ENCODE data around the gene NT5DC3.

Gene NT5DC3

GRCh38 chr12:103833095-103833775 lies 7.8 kb downstream of the NT5DC3 start:
- DNase-seq (ENCODE audit: low spot score), result no peak

- no peak for DNase-seq (ENCODE audit: low spot score)
These were observed 8.7 kb downstream of the NT5DC3 start for GRCh38 chr12:103832048-103832997.

GRCh38 chr12:103830730-103831320 lies 10.2 kb downstream of the NT5DC3 start:
- DNase-seq (ENCODE audit: low spot score), result no peak

GRCh38 chr12:103830025-103830725 lies 10.9 kb downstream of the NT5DC3 start:
- no peak for DNase-seq (ENCODE audit: low spot score)

GRCh38 chr12:103829092-103829491 lies 11.9 kb downstream of the NT5DC3 start:
- DNase-seq (ENCODE audit: low spot score), result no peak

GRCh38 chr12:103827911-103828391 lies 13.1 kb downstream of the NT5DC3 start:
- no peak for DNase-seq (ENCODE audit: low spot score)

- DNase-seq (ENCODE audit: low spot score), result no peak
These were observed 16.2 kb downstream of the NT5DC3 start for GRCh38 chr12:103824845-103825244.

- DNase-seq (ENCODE audit: low spot score), result no peak
These were observed 16.7 kb downstream of the NT5DC3 start for GRCh38 chr12:103824290-103824689.

GRCh38 chr12:103823871-103824270 lies 17.2 kb downstream of the NT5DC3 start:
- DNase-seq (ENCODE audit: low spot score), result no peak

- DNase-seq (ENCODE audit: low spot score), result no peak
These were observed 19.3 kb downstream of the NT5DC3 start for GRCh38 chr12:103821773-103822172.

GRCh38 chr12:103820881-103821489 lies 20.0 kb downstream of the NT5DC3 start:
- DNase-seq (ENCODE audit: low spot score), result no peak

- no peak for DNase-seq (ENCODE audit: low spot score)
These were observed 20.7 kb downstream of the NT5DC3 start for GRCh38 chr12:103820361-103820760.

GRCh38 chr12:103819892-103820291 lies 21.1 kb downstream of the NT5DC3 start:
- DNase-seq (ENCODE audit: low spot score), result no peak

- no peak for DNase-seq (ENCODE audit: low spot score)
These were observed 21.7 kb downstream of the NT5DC3 start for GRCh38 chr12:103819312-103819711.

- no peak for DNase-seq (ENCODE audit: low spot score)
These were observed 23.2 kb downstream of the NT5DC3 start for GRCh38 chr12:103817791-103818190.

- no peak for DNase-seq (ENCODE audit: low spot score)
These were observed 24.4 kb downstream of the NT5DC3 start for GRCh38 chr12:103816663-103817062.

GRCh38 chr12:103814436-103814835 lies 26.6 kb downstream of the NT5DC3 start:
- DNase-seq (ENCODE audit: low spot score), result no peak

GRCh38 chr12:103813949-103814348 lies 27.1 kb downstream of the NT5DC3 start:
- no peak for DNase-seq (ENCODE audit: low spot score)

GRCh38 chr12:103813426-103813825 lies 27.6 kb downstream of the NT5DC3 start:
- no peak for DNase-seq (ENCODE audit: low spot score)

GRCh38 chr12:103812789-103813188 lies 28.2 kb downstream of the NT5DC3 start:
- no peak for DNase-seq (ENCODE audit: low spot score)

GRCh38 chr12:103811791-103812190 lies 29.2 kb downstream of the NT5DC3 start:
- no peak for DNase-seq (ENCODE audit: low spot score)

GRCh38 chr12:103810111-103810510 lies 30.9 kb downstream of the NT5DC3 start:
- DNase-seq (ENCODE audit: low spot score), result no peak
